Measurements from ENCODE around the gene MGAT1.
"Not testable (repeated sequence)": the region's sequence is repeated elsewhere in the genome, so short reads cannot be mapped to it uniquely, and the experiment has no call there.

The MGAT1 gene

GRCh38 chr5:180790524-180790923 is 12.1 kb downstream of the MGAT1 start:
- TF ChIP-seq CTCF (IDR thresholded peaks at IDR 0.05; ENCODE audit: unreplicated experiment in 3 of 3) = no peak
- H3K27me3 Mint-ChIP-seq (ENCODE audit: low read depth) = no peaks in the 10 kb centered on the region
- H3K27ac Mint-ChIP-seq = peak overlapping the region in 1 of 3 experiments; percentile 15
- H3K4me1 Mint-ChIP-seq = peaks cover 38% of the 10 kb centered on the region
- H3K36me3 Mint-ChIP-seq (ENCODE audit: low read depth) = peaks cover 24% of the 10 kb centered on the region
- no peak overlapping the region for H3K4me3 Mint-ChIP-seq
- H3K9me3 Mint-ChIP-seq = no peaks in the 10 kb centered on the region

GRCh38 chr5:180790020-180790419 is 12.6 kb downstream of the MGAT1 start:
- no peak for TF ChIP-seq CTCF (IDR thresholded peaks at IDR 0.05; ENCODE audit: unreplicated experiment in 3 of 3)
- H3K4me3 Mint-ChIP-seq = no peak overlapping the region
- peaks cover 19% of the 10 kb centered on the region for H3K36me3 Mint-ChIP-seq (ENCODE audit: low read depth)
- no peaks in the 10 kb centered on the region for H3K27me3 Mint-ChIP-seq (ENCODE audit: low read depth)
- no peaks in the 10 kb centered on the region for H3K9me3 Mint-ChIP-seq
- peak overlapping the region in 1 of 3 experiments; percentile 15 for H3K27ac Mint-ChIP-seq
- peaks cover 38% of the 10 kb centered on the region for H3K4me1 Mint-ChIP-seq

GRCh38 chr5:180788651-180789410 is 13.8 kb downstream of the MGAT1 start:
- not testable (repeated sequence) for H3K9me3 Mint-ChIP-seq; H3K4me3 Mint-ChIP-seq; H3K27me3 Mint-ChIP-seq (ENCODE audit: low read depth)
- peaks cover 15% of the 10 kb centered on the region for H3K36me3 Mint-ChIP-seq (ENCODE audit: low read depth)
- H3K27ac Mint-ChIP-seq = peak overlapping the region in 1 of 3 experiments; percentile 96
- H3K4me1 Mint-ChIP-seq = peaks cover 45% of the 10 kb centered on the region

- H3K27me3 Mint-ChIP-seq (ENCODE audit: low read depth) = no peaks in the 10 kb centered on the region
Observed at GRCh38 chr5:180787711-180788431, 14.7 kb downstream of the MGAT1 start.

GRCh38 chr5:180786531-180787398 is 15.8 kb downstream of the MGAT1 start:
- H3K27me3 Mint-ChIP-seq (ENCODE audit: low read depth) = no peaks in the 10 kb centered on the region

More at GRCh38 chr5:180787711-180788431, 14.7 kb downstream of the MGAT1 start:
- H3K4me1 Mint-ChIP-seq = peaks cover 49% of the 10 kb centered on the region
- peaks cover 15% of the 10 kb centered on the region for H3K36me3 Mint-ChIP-seq (ENCODE audit: low read depth)
- peak overlapping the region in 1 of 3 experiments; percentile 27 for H3K4me3 Mint-ChIP-seq
- TF ChIP-seq CTCF (IDR thresholded peaks at IDR 0.05; ENCODE audit: unreplicated experiment in 3 of 3) = no peak
- no peaks in the 10 kb centered on the region for H3K9me3 Mint-ChIP-seq
- peak overlapping the region; percentile 94 to 96 (median 96) for H3K27ac Mint-ChIP-seq

More at GRCh38 chr5:180786531-180787398, 15.8 kb downstream of the MGAT1 start:
- Mint-ChIP-seq H3K9me3 (no peaks in the 10 kb centered on the region), H3K27ac (peak overlapping the region; percentile 94 to 96 (median 96)), H3K36me3 (ENCODE audit: low read depth) (peaks cover 15% of the 10 kb centered on the region), H3K4me1 (peaks cover 54% of the 10 kb centered on the region), H3K4me3 (peak overlapping the region in 2 of 3 experiments; percentile 18 to 69)
- no peak for TF ChIP-seq CTCF (IDR thresholded peaks at IDR 0.05; ENCODE audit: unreplicated experiment in 3 of 3)
